Measurements from ENCODE around the gene TBC1D22A.
A peak's percentile ranks its signal among the peaks of the same experiment; 100 is the strongest.
"Not testable (repeated sequence)": the region's sequence is repeated elsewhere in the genome, so short reads cannot be mapped to it uniquely, and the experiment has no call there.

Gene TBC1D22A

DNA sequence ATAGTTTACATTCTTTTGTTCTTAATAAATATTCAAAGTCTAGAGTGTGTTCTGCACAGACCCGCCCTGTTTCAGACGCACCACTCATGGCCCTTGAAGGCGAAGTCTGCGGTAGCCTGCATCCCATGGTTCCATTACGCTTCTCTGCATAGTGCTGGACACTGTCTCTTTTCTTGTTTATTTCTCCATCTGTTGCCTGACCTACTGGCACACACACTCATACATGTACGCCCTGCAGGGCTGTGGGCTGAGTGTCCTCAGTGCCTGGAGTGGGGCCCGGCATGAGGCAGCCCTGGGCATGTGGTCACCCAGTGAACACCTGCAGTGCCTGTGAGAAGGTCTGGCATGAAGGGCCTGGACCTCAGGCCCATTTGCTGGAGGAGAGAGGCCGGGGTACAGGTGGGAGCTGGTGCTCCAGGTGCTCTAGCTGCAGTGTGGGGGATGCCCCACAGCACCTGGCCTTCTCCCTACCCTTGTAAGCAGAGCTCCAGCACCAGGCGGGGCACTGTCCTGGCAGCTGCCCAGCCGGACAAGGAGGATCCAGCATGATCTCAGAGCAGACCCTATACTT, 404.1 kb downstream of the TBC1D22A start:
- peak; percentile 2 for DNase-seq

DNA sequence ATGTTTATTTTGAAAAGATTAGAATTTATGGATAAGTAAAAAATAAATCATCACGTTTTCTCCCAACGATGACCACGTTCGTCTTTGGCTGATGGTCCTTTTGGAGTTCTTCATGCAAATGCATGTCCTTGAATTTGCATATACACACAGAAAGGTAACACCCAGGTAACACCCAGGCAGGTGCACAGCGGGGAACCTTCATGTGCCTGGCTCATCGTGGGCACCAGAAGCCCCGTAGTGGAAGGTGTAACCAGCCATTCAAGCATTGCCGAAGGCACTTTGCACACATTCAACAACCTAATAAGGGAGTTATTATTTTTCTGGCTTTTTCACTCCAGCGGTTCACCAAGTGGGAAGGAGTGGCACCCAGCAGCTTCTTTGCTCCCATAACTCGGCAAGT, 404.6 kb downstream of the TBC1D22A start:
- peak; percentile 20 for DNase-seq

DNA sequence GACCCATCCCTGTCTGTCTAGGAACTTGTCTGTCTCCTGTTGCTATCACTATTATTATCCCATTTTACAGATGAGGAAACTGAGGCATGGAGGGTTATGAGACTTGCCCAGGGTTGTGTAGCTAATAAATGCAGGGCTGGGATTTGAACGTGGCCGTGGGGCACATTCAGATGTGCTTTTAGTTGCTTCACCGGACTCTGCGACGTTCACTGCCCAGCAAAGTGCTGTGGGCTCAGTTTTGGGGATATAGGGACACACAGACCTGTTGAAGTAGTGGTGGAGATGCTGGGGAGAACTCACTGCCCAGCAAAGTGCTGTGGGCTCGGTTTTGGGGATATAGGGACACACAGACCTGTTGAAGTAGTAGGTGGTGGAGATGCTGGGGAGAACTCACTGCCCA, 405.5 kb downstream of the TBC1D22A start:
- not testable (repeated sequence) for DNase-seq

DNA sequence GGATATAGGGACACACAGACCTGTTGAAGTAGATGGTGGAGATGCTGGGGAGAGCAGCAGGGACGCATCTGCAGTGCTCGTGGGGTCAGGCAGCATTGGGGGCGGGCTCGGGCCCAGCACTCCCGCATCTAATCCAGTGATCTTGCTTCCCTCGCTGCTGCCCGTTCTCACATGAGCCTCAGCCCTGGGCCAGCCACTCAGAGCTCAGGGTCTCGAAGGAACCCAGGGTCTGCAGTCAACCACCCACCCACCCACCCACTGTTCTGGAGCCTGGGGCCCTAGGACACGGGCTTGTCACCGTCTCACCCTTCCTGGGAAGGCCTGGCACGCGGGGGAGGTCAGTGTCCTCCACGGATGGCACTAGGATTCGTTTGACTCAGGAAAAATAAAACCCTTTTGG, 406.0 kb downstream of the TBC1D22A start:
- DNase-seq, result no peak

DNA sequence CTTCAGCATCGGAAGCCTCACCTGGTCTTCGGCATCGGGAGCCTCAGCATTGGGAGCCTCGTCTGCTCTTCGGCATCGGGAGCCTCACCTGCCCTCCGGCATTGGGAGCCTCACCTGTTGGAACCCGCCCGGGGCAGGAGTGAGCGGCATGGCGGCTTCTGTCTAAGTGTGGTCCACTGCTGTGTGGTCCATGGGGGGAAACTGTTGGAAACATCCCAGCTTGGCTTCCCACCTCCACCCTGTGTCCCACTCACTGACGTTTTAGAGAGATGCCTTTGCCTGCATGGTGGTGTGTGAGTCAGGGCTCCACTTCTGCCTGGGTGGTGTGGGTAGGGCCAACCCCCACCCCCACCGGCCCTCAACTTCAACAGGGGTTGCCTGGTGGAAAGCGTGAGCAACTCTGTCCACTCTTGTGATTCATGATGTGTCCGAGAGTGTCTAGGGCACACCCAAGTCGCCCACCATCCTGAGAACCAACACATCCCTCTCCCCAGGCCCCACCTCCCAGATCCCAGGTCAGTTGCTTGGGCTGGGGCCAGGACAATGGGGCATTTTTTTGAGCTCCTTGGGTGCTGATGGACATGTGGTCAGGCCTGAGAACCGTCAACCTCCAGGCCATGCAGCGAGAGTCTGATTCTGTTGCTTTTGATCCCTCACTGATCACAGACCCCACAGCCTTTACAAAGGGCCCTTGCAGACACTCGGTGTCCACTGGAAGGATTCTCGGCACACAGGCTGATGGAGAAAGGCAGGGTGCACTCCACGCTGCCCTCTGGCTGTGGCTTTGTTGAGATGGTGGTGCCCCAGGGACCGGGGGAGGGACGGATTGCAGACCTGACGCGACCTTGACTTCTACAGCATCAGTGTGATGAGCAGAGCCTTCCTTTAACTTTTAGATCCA, 406.7 kb downstream of the TBC1D22A start:
- DNase-seq, result no peak

DNA sequence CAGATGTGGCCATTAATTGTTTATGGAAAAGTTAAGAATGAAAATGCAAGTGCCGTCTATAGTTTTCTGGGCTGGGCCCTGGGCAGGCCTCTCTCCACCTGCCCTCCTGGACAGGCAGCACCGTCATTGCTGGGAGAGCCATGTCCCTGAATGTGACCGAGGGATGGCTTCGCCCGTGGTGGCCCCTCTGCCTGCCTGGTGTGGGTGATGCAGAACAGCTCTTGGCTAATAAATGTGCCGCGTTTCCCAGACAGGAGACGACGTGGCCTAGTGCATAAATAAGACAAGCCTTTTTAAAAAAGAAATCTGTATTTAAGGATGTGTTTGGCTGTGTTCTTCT, 407.3 kb downstream of the TBC1D22A start:
- DNase-seq, result no peak

DNA sequence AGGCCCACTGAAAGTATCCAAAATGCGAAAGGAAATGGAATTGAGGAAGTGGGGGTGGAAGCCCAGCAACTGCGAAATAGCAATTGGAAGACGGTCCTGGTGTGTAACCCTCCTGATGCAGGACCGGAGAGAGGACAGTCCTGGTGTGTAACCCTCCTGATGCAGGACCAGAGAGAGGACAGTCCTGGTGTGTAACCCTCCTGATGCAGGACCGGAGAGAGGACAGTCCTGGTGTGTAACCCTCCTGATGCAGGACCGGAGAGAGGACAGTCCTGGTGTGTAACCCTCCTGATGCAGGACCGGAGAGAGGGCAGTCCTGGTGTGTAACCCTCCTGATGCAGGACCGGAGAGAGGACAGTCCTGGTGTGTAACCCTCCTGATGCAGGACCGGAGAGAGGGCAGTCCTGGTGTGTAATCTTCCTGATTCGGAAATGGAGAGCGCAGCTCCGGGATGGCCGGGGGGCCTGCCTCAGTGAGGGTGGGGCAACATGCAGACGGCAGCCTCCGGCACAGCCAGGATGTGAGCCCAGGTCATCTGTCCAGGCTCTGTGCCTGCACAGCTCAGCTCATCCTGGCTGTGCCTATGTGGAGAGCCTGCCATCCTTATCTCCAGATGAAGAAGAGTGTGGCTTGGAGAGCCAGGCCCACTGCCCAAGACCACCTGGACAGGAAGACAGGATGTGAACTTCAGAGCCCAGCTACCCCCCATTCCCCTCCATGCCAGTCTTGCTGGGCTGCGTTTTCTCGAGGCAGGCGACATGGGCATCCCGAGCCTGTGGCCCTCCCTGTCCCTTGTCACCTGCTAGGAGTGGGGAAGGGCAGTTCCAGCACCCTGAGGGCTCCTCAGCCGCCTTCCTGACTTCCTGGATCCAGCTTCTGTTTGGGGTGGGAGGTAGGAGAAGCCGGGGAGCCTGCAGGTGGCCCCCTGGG, 408.3 kb downstream of the TBC1D22A start:
- not testable (repeated sequence) for DNase-seq

DNA sequence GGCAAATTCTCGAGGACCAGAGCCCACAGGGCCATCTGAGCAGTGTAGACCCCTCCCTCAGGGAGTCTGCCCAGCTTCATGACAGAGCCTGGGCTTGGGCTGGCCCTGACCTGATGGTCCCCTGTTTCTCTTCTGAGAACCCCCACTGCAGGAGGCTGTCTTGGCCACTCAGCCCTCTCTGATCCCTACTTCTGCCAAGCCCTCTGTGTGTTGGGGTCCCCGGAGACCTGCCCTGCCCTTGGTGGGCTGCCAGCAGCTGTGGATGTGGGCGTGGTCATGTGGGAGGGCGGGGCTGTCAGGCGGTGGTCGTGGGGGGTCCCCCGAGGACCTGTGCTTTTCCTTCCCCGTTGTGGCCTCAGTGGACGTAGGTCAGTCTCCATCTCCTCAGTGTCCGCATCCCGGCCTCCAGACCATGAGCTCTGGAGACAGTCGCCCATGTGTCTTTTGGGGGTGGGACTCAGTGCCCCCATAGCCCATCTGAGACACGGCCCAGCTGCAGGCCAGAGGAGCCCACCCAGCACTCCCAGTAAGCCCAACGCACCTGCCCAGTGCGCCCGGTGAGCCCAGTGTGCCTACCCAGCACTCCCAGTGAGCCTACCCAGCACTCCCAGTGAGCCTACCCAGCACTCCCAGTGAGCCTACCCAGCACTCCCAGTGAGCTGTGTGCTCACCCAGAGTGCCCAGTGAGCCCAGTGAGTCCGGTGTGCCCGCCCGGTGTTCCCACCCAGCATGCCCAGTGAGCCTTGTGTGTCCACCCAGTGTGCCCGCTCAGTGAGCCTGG, 409.2 kb downstream of the TBC1D22A start:
- no peak for DNase-seq

DNA sequence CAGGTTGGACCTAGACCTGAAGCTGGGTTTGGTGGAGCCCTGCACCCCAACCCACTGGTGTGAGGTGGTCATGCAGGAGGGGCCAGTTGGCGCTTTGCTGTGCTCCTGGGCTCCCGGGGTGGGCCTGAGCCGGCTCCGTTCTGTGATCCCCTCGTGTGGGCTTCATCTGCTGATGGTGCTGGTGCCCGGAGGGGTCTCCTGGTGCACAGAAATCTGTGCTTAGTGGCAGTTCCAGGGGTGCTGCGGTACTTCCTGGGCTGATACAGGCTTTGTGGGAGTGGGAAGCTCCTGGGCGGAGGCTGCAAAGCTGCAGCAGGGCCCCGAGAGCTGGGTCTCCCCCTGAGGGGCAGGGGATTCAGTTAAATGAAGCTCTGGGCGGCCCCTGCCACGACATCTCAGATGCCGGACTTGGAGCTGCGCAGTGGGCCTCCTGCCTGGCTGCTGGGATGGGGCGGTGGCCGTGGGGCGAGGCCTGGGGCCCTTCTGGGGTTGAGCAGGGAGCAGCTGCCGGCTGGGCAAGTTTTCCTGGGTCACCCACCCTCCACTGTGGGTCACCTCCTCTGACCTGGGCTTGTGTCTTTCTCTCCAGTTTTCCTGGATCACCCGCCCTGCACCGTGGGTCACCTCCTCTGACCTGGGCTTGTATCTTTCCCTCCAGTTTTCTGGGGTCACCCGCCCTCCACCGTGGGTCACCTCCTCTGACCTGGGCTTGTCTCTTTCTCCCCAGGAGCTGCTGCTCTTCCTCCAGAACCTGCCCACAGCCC, 410.5 kb downstream of the TBC1D22A start:
- DNase-seq, result no peak

DNA sequence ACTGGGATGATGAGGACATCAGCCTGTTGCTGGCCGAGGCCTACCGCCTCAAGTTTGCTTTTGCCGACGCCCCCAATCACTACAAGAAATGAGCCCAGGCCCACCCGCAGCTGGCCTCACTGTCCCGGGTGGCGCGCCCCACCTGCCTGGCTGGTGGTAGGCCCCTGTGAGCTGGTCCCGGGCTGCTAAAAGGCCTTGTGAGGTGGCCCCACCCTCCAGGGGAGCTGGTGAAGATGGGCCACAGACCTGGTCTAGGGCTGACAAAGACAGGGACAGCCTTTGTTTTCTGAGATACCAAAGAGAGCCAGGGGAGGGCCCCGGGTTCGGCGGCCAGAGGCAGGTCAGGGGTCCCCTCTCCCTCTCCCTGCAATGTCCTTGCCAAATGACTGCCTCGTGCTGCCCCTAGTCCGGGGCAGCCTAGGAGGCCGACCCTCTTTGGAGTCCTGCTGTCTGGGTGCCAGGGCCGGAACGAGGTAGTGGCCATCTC, 411.1 kb downstream of the TBC1D22A start:
- no peak for DNase-seq

DNA sequence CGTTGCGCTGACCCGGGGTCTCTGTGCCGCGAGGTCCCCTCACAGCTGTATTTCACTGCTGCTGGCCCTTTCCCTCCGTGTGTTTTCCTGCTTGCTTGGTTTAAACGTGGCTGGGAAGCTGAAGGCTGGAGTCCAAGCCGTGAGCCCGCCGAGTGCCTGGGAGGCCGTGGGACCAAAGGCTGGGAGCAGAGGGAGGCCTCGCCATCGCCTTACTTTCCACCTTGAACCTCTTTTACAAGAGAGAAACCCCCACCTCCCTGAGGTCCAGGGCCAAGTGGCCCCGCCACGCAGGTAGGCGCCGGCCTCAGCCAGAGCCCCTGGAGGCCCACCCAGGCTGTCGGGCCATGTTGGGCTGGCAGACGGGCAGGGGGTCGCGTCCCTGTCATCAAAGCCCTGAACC, 411.6 kb downstream of the TBC1D22A start:
- no peak for DNase-seq

DNA sequence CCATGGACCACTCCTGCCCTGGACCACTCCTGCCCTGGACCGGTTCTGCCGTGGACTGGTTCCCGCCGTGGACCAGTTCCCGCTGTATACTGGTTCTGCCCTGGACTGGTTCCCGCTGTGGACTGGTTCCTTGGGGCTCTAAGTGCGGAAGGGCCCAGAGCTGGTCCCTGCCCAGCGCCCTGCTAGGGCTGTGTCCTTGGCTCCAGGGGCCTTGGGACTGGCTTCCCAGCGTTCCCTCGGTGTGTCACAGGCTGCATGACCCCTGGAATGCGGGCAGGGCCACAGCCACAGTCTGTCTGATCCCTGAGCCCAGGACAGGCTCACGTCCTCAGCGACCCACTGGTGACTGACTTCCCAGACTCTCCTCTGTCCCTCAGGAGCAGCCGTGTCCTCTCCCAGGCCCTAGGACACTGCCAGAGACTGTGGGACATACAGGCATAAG, 412.2 kb downstream of the TBC1D22A start:
- DNase-seq, result no peak

DNA sequence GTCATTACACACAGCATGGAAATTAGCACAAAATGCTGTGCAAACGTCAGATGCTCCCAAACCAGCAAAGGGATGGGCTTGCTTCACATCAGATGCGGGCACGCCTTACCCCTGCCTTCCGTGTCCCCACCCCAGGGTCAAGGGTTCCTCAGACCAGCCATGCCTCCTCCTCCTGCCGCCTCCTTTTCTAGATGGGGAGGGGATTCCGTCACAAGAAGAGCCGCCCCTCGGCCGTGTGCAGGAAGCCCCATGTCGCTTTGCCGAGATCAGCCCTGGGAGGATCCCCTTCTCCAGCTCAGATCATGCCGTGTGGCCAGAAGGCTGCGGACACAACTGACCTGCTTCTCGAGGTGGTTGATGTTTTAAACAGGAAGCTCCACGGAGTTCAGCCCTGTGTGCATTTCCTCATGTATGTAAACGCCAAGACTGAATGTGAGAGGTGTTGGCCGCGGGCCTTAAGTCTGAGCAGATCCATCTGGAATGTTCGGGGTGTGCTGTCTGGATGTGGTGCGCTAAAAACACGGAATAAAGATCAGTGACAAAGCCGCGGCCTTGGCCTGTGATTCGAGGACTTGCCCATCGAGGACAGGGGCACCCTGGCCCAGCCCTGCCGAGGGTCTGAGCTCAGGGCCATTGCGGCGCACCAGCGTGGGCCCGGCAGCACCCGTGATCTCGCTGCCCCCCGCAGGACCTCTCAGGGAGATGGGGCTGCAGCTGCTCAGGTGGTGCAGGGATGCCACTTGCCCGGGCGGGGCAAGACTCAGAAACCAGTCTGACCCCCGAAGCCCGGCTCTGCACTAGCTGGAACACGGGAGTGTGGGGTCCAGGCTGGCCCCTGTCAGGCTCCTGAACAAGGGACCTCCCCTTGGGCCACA, 412.9 kb downstream of the TBC1D22A start:
- DNase-seq, result no peak

DNA sequence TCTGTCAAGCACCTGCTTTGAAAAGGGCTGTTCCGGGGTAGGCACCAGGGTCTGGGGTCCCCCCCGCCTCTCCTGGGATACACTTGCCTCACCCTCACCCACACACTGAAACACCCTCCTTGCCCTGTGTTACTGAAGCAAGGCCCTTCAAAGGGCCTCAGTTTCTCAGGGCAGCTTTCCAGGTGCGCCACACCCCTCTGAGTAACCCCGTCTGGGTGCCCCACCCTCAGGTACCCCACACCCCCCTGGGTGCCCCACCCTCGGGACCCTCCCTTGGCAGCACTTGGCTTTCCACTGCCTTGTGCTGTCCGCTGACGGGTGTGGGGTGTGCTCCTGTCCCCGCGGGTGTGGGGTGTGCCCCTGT, 413.6 kb downstream of the TBC1D22A start:
- DNase-seq, result no peak

DNA sequence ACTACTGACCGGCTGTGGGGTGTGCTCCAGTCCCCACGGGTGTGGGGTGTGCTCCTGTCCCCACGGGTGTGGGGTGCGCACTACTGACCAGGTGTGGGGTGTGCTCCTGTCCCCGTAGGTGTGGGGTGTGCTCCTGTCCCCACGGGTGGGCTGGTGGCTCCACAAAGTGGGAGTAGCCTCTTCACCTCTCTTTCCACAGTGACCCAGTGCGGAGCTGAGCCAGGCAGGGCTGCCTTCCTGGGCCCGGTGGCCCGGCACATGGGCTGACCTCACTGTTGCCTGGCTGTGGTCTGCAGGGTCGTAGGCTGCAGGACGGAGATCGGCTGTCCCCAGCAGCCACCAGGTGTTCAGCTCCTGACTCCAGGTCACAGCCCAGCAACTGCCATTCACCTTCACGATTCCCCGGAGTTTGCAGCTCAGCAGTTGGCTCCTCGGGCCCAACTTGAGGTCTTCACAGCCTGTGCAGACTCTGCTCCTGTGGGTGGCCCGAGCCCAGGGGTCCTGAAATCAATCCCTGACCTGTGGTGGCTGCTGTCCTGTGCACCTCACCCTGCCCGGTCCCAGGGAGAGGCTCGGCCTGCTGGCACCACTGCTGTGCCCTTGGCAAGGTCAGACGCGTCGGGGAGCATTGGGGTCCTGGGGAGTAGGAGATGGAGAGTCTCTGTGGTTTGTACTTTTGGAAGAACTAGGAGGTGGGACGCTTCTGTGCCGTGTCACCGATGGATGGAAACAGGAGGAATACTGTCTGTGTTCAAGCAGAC, 414.3 kb downstream of the TBC1D22A start:
- DNase-seq, result no peak

DNA sequence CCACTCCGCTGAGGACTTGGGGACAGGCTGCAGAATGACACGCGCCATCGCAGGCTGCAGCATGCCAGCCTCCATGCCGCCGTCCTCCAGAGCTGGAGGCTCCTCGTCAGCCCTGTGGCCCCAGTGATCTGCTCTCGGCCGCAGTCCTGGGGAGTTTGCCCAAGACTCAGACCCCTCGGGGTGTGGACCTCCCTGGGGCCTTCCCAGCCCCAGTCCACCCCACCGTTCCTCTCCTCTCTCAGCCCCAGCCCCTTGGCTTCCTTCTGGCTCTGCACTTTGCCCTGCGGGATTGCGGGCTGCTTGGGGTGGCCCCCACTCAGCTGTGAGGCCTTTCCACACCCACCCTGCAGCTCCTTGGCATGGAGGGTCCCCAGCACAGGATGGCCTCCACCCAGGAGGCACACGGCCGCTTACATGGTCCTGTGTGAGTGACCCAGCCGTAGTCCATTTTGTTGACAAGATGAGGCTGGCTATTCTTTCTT, 414.9 kb downstream of the TBC1D22A start:
- no peak for DNase-seq

DNA sequence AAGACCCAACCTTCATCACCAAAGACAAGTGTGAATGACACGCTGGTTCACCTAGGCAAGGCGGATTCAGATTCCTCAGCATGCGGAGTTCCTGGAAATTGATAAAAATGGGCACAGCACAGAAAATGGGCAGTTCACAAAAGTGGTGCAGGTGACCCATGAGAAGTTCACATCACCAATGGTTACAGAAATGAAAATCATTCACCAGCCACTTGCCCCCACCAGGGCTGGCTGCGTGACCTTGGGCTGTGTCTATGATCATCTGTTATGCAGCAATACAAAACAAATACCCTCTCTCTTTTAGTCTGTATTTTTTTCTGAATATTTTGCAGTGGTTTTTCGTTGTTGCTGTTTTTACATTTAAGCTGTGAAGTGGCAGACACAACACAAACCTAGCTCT, 415.9 kb downstream of the TBC1D22A start:
- no peak for DNase-seq

DNA sequence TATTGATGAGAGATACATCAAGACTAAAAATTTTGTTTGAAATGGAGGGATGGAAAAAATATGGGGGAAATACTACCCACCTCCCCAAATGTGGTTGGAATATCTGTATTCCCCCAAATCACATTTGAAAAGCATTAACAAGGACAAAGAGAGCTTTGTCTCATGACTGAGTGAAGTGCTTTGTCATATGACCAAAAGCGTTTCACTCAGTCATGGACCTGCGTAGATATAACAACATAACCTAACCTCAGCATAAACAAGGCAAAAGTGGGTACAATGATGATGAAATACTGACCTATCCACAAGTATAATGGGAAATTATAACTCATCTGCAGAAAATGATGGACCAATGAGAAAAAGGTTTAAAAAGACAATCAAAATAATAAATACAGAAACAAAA, 418.3 kb downstream of the TBC1D22A start:
- DNase-seq, result no peak

DNA sequence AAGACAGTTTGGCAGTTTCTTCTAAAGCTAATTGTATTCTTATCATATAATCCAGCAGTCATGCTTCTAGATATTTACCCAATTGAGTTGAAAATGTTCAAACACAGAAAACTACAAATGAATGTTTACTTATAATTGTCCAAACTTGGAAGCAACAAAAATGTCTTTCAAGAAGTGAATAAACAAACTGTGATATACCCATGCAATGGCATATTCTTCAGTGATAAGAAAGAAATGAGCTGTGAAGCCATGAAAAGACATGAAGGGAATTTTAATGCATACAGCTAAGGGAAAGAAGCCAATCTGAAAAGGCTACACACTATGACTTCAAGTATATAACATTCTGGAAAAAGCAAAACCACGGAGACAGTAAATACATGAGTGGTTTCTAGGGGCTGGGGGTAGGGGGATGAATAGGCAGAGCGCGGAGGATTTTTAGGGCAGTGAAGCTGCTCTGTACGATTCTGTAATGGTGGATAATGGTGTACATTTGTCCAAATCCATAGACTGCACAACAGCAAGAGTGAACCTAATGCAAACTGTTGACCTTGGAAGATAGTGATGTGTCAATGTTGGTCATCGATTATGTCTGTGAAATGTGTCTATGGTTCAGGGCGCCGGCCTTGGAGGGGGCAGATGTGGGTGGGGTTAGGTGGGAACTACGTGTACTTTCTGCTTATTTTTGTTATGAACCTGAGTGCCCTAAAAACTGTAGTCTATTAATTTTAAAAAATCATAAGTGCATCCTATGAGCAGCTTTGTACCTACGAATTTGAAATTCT, 424.9 kb downstream of the TBC1D22A start:
- no peak for DNase-seq

All from NCI-H2029 treated with DMSO at 0.1 percent for 48 hours (cell line).